Upper lobe of right lung (tissue), 1 donor: Measurements from ENCODE around the gene RGS11. TPM values are rescaled to one million over a fixed set of nuclear protein-coding genes. Genes with fewer than 3 reads are reported as not detected.

Experiments used
- ATAC-seq: fragments of 200-7000 bp; cut with Tn5 transposase; one replicate; pipeline ENCODE4 v1.9.1; 2020; ENCODE audit warnings: mild to moderate bottlenecking, moderate library complexity
- DNase-seq: peaks from one replicate; pipeline ENCODE4 v3.0.0-alpha.2; 2020
- H3K27ac ChIP-seq: fragments of 200-600 bp; one replicate; pipeline ENCODE4 v1.8.0; 2022
- H3K27me3 ChIP-seq: fragments of 200-600 bp; one replicate; pipeline ENCODE4 v1.8.0; 2022; ENCODE audit warnings: mild to moderate bottlenecking
- H3K36me3 ChIP-seq: fragments of 200-600 bp; one replicate; pipeline ENCODE4 v1.8.0; 2022
- H3K4me1 ChIP-seq: fragments of 200-600 bp; one replicate; pipeline ENCODE4 v1.8.0; 2022
- H3K4me3 ChIP-seq: fragments of 200-600 bp; one replicate; pipeline ENCODE4 v1.8.0; 2022; ENCODE audit warnings: mild to moderate bottlenecking
- H3K9me3 ChIP-seq: fragments of 200-600 bp; one replicate; pipeline ENCODE4 v1.8.0; 2022
- intact Hi-C: fragments of 100-400 bp; cut with DNase I; formaldehyde crosslinking; loops from one replicate; pipeline ENCODE4 v1.11.0; 2022
- total RNA-seq: library from RNA; stranded (reverse); fragmentation: NEBNext Ultra II Directional; extraction: Animal tissue kit (Norgen Biotek cat#: 25700); gene quantifications from one replicate; pipeline ENCODE4 v1.2.1, GENCODE V29; 2021
- TF ChIP-seq, protein P1 (sequence below): fragments of 200-600 bp; IDR thresholded peaks from one replicate; pipeline ENCODE4 v1.8.0; 2022; ENCODE audit warnings: antibody characterized with exemption
- donor health status: DM: no; HTN: yes; CAD: no; lungs with severe emphysema.

RGS11 gene
- total RNA-seq, 1 donor from 2014 or later = 7.8 TPM

DNA sequence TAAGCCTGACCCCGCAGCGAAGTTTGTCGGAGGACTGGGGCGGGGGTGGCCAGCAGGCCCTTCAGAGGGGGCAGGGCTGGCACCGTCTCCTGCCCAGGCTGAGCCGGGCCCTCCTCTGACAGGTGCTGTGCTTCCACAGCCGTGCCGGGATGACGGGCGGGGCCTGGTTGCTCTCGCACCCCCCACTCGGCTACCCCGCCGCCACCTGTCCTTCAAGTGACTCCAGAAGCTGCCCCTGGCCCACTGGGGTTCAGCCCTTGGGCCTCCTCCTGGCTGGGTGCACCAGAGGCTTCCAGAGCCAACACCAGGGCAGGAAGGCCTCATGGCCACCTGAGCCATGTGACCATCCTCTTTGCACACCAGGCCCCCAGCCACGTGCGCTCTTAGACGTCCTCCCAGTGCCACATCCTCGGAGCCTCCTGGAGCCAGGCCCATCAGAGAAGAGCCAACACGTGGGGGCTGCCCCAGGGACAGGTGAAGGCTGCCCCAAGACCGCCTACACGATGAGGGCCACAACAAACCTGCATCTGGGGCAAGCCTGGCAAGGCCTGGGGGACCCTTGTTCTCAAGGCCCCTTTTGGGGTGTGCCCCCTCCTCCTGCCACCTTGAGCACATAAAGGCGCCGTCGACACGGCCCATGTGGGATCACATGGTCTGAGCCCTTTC, 14.4 kb upstream of the RGS11 start:
- H3K4me3 ChIP-seq = no peak overlapping the region
- H3K36me3 ChIP-seq = peaks cover 57% of the 10 kb centered on the region
- no peak for DNase-seq
- H3K9me3 ChIP-seq = no peaks in the 10 kb centered on the region
- no peaks in the 10 kb centered on the region for H3K27me3 ChIP-seq
- H3K27ac ChIP-seq = no peak overlapping the region
- no peak for ATAC-seq
- H3K4me1 ChIP-seq = no peaks in the 10 kb centered on the region
- TF ChIP-seq, protein P1, sequence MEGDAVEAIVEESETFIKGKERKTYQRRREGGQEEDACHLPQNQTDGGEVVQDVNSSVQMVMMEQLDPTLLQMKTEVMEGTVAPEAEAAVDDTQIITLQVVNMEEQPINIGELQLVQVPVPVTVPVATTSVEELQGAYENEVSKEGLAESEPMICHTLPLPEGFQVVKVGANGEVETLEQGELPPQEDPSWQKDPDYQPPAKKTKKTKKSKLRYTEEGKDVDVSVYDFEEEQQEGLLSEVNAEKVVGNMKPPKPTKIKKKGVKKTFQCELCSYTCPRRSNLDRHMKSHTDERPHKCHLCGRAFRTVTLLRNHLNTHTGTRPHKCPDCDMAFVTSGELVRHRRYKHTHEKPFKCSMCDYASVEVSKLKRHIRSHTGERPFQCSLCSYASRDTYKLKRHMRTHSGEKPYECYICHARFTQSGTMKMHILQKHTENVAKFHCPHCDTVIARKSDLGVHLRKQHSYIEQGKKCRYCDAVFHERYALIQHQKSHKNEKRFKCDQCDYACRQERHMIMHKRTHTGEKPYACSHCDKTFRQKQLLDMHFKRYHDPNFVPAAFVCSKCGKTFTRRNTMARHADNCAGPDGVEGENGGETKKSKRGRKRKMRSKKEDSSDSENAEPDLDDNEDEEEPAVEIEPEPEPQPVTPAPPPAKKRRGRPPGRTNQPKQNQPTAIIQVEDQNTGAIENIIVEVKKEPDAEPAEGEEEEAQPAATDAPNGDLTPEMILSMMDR = no peak
- intact Hi-C loops = no loop called here

DNA sequence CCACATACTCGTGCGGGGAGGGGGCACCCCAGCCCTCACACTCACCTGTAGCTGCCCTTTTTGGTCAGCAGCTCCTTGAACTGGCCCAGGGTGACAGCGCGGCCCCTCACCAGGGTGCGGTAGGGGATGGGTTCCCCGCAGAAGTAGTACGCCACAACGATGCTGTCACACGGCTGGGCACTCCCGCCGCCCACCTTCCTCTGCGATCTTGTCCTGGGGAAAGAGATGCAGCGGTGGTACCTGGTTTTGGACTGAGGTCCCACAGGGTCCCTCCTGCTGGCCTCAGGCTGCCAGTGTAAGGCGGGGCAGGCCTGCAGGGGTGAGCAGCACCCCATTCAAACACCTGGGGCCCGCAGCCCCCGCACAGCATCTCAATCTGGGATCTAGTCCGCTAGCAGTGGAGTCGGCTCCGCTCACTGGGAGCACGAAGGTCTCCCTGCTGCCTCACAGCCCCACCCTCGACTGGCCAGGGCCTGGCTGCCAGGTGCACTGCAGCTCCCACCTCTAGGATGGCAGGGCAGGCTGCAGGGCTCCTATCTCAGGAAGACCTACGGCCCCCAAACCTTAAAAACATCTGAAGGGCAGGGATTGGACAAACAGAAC, 13.8 kb upstream of the RGS11 start:
- Histone ChIP-seq H3K4me1 (no peaks in the 10 kb centered on the region), H3K27me3 (no peaks in the 10 kb centered on the region), H3K36me3 (peaks cover 57% of the 10 kb centered on the region), H3K27ac (no peak overlapping the region), H3K4me3 (no peak overlapping the region), H3K9me3 (no peaks in the 10 kb centered on the region)
- intact Hi-C loops = no loop called here
- no peak for ATAC-seq
- TF ChIP-seq, protein P1 = no peak
- DNase-seq = no peak

DNA sequence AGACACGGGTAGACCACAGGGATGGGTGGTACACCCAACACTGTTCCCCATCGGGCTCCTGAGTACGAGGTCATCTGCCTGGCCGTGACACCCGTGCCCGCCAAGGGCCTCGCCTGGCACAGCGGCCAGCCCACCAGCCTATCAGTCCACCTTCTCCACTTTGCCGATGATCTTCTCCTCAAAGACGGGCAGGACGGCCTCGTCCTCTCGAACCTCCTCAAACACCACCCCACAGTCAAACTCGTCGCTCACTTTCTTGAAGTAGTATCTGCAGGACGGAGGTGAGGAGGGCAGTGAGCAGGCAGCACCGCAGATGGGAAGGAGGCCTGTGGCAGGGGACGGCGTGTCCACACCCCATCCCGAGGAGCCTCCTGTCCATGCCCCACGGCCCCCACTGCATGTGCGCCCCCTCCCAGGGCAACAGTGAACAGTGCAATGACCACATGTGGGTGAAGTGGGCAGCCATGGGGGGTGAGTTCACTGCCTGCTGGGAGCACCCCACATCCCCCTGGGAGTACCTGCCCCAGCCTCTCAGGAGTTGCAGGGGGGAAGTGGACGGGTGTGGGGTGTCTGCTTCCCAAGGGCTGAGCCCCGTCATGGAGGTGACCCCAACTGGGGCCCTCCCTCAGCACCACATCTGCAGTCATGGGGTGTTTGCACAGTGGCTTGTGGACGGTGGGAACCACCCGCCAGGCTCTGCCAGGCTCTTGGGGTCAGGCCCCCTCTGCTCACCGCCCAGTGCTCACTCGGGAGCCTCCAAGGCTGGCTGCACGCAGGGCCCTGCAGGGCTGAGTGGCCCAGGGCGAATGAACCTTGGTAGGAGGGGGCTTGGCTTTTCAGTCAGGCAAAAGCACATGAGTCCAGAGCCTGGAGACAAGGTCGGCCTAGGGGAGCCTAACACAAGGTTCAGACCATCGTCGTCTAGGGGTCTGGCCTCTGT, 12.5 kb upstream of the RGS11 start:
- intact Hi-C loops = no loop called here
- Histone ChIP-seq H3K4me1 (no peaks in the 10 kb centered on the region), H3K36me3 (peaks cover 54% of the 10 kb centered on the region), H3K4me3 (no peak overlapping the region), H3K27ac (no peak overlapping the region), H3K9me3 (no peaks in the 10 kb centered on the region), H3K27me3 (no peaks in the 10 kb centered on the region)
- DNase-seq = no peak
- no peak for ATAC-seq
- TF ChIP-seq, protein P1 = no peak

DNA sequence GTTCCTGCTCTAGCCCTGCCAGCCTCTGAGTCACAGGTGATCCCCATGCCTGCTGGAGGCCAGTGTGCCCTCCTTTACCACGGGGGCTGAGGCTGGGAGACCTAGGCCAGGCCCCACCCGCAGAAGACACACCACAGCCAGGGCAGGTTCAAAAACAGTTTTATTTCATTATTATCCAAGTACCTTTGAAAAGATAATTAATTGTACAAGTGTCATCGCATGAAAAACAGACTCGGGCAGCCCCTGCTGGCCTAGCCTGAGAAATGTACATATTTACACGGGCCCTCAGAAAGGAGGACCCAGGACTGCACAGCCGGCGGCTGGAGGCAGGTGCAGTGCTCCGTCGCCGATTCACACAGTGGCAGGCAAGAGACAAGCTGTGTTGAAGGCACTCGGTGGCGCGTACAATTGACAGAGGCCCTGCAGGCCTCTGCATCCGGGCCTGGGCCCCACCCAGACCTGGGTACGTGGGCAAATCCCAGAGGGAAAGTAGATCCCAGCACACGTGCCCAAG, 11.6 kb upstream of the RGS11 start:
- peaks cover 45% of the 10 kb centered on the region for H3K36me3 ChIP-seq
- TF ChIP-seq, protein P1 = no peak
- no peak overlapping the region for H3K4me3 ChIP-seq
- intact Hi-C loops = no loop called here
- H3K9me3 ChIP-seq = no peaks in the 10 kb centered on the region
- no peak overlapping the region for H3K27ac ChIP-seq
- DNase-seq (no peak), ATAC-seq (no peak)
- H3K4me1 ChIP-seq = no peaks in the 10 kb centered on the region
- H3K27me3 ChIP-seq = peaks cover 2% of the 10 kb centered on the region

DNA sequence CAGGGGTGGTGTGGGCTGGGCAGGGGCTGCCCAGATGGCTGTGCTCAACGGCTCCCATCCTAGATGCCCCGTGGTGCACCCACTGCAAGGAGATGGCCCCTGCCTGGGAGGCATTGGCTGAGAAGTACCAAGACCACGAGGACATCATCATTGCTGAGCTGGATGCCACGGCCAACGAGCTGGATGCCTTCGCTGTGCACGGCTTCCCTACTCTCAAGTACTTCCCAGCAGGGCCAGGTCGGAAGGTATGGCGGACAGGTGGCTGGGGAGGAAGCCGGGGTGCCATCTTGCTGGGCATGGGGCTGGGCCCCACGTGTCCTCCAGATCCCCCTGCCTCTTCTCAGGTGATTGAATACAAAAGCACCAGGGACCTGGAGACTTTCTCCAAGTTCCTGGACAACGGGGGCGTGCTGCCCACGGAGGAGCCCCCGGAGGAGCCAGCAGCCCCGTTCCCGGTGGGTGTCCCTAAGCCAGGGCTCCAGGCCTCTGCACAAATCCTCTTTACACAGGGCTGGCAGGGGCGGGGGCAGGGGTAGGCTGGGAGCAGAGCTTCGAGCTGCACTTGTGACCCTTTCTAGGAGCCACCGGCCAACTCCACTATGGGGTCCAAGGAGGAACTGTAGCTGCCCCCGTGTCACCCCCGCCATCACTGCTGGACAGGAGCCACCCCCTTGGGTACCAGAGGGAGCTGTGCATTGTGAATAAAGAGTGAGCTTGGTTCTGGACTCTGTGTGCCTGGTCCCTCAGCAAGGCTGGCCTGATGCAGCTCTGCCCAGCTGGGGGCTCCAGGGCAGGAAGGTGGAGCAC, 10.9 kb upstream of the RGS11 start:
- Histone ChIP-seq H3K4me3 (no peak overlapping the region), H3K27ac (no peak overlapping the region), H3K9me3 (no peaks in the 10 kb centered on the region), H3K36me3 (peaks cover 41% of the 10 kb centered on the region), H3K27me3 (peaks cover 7% of the 10 kb centered on the region), H3K4me1 (no peaks in the 10 kb centered on the region)
- intact Hi-C loops = no loop called here
- ATAC-seq (no peak), DNase-seq (no peak)
- TF ChIP-seq, protein P1 = no peak
